Measurements from ENCODE around the gene DNAH10. TPM values are rescaled to one million over a fixed set of nuclear protein-coding genes. Genes with fewer than 3 reads are reported as not detected.

The DNAH10 gene
- total and polyA plus RNA-seq, 2 of the 4 experiments (the other 2 are of a cell fraction): 0.18 to 0.22 TPM

DNA sequence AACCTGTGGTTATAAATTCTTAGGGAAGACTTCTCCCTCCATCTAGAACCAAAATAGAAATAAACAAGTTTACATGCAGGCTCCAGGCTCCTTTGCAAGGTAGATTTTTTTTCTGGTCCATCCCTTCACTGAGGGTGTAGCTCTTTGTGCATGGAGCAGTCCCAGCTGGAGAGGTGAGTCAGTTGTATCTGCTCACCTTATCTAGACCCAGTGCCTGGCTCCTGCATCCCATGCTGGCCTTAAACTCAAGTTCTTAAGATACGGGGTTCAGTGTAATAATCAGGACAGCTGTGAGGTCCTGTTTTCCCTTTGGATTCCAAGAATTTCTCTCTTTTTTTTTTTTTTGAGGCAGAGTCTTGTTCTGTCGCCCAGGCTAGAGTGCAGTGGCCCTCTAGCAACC lies 35.1 kb upstream of the DNAH10 start:
- Histone ChIP-seq H3K18ac (ENCODE audit: low read depth, low read length) (no peak overlapping the region), H2BK5ac (ENCODE audit: low read depth, low read length, poor library complexity, severe bottlenecking) (no peak overlapping the region), H4K8ac (ENCODE audit: low read depth in 2 of 2, low read length in 2 of 2) (no peak overlapping the region), H2BK20ac (ENCODE audit: low read depth, low read length) (no peak overlapping the region), H3K23ac (ENCODE audit: low read depth, low read length) (no peak overlapping the region), H3K4ac (ENCODE audit: low read depth, low read length) (no peak overlapping the region), H3K9me3 (ENCODE audit: control insufficient read depth, insufficient read depth, low read length) (no peaks in the 10 kb centered on the region), H3K79me1 (ENCODE audit: low read depth in 1 of 2, low read length in 2 of 2) (no peaks in the 10 kb centered on the region; a peak in 1 of 4 replicates), H3K4me3 (ENCODE audit: insufficient read depth, low read depth, low read length) (no peak overlapping the region), H3K9me1 (ENCODE audit: insufficient read depth, low read length) (0 out of 2 replicates have a peak, but pooled peaks cover 4% of the 10 kb centered on the region), H3K27ac (ENCODE audit: insufficient read depth, low read length) (no peak overlapping the region), H2AK5ac (ENCODE audit: low read depth, low read length) (no peak overlapping the region), H4K5ac (ENCODE audit: low read depth, low read length) (no peak overlapping the region), H3K36me3 (ENCODE audit: control insufficient read depth, insufficient read depth, low read length) (peaks cover 36% of the 10 kb centered on the region), H3K14ac (replicated peaks; ENCODE audit: low read depth, low read length) (no peak overlapping the region), H3K9ac (ENCODE audit: low read depth, low read length) (no peak overlapping the region), H2AFZ (replicated peaks; ENCODE audit: low read length, poor library complexity) (no peak overlapping the region), H3K56ac (ENCODE audit: extremely low read depth, insufficient read depth, low read length) (no peak overlapping the region), H2AK9ac (replicated peaks; ENCODE audit: low read depth, low read length, poor library complexity) (no peak overlapping the region), H3K27me3 (ENCODE audit: control insufficient read depth, insufficient read depth, low read length) (no peaks in the 10 kb centered on the region), H2BK15ac (ENCODE audit: low read depth, low read length) (no peak overlapping the region), H4K20me1 (ENCODE audit: insufficient read depth, low read length) (no peaks in the 10 kb centered on the region), H2BK120ac (ENCODE audit: low read depth, low read length) (no peak overlapping the region), H3K4me2 (ENCODE audit: low read depth, low read length) (no peak overlapping the region), H4K91ac (ENCODE audit: insufficient read depth, low read depth, low read length) (no peak overlapping the region), H3K4me1 (ENCODE audit: control insufficient read depth, insufficient read depth, low read length) (no peaks in the 10 kb centered on the region)
- 100% methylated on average over 1 of the region's 2 CpGs; no CpG with 5 or more reads in 1 of the 2 experiments for WGBS, 2 experiments (ENCODE audit: extremely low coverage in 2 of 2, insufficient read length in 1 of 2)
- ATAC-seq (ENCODE audit: low read depth) (no peak), DNase-seq (no peak)
- BruUV-seq (replicated peaks): no TSS peak
- intact Hi-C loops (cut with micrococcal nuclease) (no loop called here), in situ Hi-C loops (cut with MboI; ENCODE audit: low sequenced_read_pairs) (no loop called here), dilution Hi-C loops (cut with HindIII; ENCODE audit: low sequenced_read_pairs, unreplicated experiment) (no loop called here)
- no peak for TF ChIP-seq FOS (IDR thresholded peaks at IDR 0.05; ENCODE audit: low read depth, low read length)
- no peak for TF ChIP-seq RCOR1 (IDR thresholded peaks at IDR 0.05; ENCODE audit: insufficient replicate concordance, low read length)
- no peak for TF ChIP-seq NFE2L2 (IDR thresholded peaks at IDR 0.05; ENCODE audit: low read depth, low read length)
- no peak for TF ChIP-seq MAFK (IDR thresholded peaks at IDR 0.05; ENCODE audit: low read depth, low read length)
- no peak for TF ChIP-seq RAD21 (IDR thresholded peaks at IDR 0.05; ENCODE audit: low read length)
- TF ChIP-seq, protein P1, sequence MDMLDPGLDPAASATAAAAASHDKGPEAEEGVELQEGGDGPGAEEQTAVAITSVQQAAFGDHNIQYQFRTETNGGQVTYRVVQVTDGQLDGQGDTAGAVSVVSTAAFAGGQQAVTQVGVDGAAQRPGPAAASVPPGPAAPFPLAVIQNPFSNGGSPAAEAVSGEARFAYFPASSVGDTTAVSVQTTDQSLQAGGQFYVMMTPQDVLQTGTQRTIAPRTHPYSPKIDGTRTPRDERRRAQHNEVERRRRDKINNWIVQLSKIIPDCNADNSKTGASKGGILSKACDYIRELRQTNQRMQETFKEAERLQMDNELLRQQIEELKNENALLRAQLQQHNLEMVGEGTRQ (IDR thresholded peaks at IDR 0.05; ENCODE audit: low read depth, low read length): no peak
- no peak for TF ChIP-seq CHD1 (IDR thresholded peaks at IDR 0.05; ENCODE audit: low read depth, low read length)
- TF ChIP-seq MXI1 (IDR thresholded peaks at IDR 0.05; ENCODE audit: borderline replicate concordance, low read depth, low read length): no peak
- TF ChIP-seq POLR2A (IDR thresholded peaks at IDR 0.05; ENCODE audit: low read depth, low read length): no peak
- no peak for TF ChIP-seq MAZ (IDR thresholded peaks at IDR 0.05; ENCODE audit: borderline replicate concordance, low read depth, low read length)
- no peak for TF ChIP-seq RFX5 (IDR thresholded peaks at IDR 0.05; ENCODE audit: low read depth, low read length)
- TF ChIP-seq CEBPB (IDR thresholded peaks at IDR 0.05; ENCODE audit: low read depth, low read length): no peak
- TF ChIP-seq, protein P2, sequence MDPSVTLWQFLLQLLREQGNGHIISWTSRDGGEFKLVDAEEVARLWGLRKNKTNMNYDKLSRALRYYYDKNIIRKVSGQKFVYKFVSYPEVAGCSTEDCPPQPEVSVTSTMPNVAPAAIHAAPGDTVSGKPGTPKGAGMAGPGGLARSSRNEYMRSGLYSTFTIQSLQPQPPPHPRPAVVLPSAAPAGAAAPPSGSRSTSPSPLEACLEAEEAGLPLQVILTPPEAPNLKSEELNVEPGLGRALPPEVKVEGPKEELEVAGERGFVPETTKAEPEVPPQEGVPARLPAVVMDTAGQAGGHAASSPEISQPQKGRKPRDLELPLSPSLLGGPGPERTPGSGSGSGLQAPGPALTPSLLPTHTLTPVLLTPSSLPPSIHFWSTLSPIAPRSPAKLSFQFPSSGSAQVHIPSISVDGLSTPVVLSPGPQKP (IDR thresholded peaks at IDR 0.05; ENCODE audit: borderline replicate concordance, low read depth, low read length): no peak
- TF ChIP-seq BHLHE40 (IDR thresholded peaks at IDR 0.05; ENCODE audit: low read depth, low read length): no peak
- TF ChIP-seq SMC3 (IDR thresholded peaks at IDR 0.05; ENCODE audit: low read depth, low read length): no peak
- ChIA-PET POLR2A (ENCODE audit: unreplicated experiment) (no interaction called here), CTCF (interaction anchor here (0.6 kb wide), 1 partner anchor 286 kb away, joined by 7 read pairs; no protein-coding TSS in a partner anchor)
